SU-DHL-6 (cell line): ENCODE results near the gene ARID5A.

Source experiments
- EZH2phosphoT487 ChIP-seq: fragments of 200-600 bp; sonication (generic), shearing (Covaris generic); conservative IDR thresholded peaks from 2 replicates; pipeline ENCODE4 v1.6.1; 2018; ENCODE audit warnings: mild to moderate bottlenecking, antibody characterized with exemption, low read length, moderate library complexity, mixed read lengths
- TF ChIP-seq, protein P1 (sequence below): fragments of 200-600 bp; sonication (generic); IDR thresholded peaks from one replicate; pipeline ENCODE4 v1.5.1; 2017; ENCODE audit warnings: antibody characterized with exemption, mild to moderate bottlenecking, low read length, moderate library complexity; ENCODE audit not compliant: insufficient read depth, poor library complexity, severe bottlenecking

DNA sequence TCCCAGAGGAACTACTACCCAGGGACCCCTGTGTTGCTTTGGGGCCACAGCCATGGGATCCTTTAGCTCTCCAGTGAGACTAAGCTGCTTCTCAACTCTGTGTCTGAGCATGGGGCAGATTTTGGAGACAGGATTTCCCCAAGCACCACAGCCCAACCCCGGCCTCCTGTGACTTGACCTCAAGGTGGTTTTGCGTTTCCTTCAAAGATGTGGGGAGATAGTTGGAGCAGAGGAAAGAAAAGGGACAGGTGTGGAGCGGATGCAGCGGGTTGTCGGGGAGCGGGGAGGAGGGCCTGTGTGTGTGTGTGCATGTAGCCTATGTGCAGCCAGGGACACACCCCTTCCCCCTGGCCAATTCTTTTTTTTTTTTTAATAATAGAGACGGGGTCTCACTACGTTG, 10.2 kb downstream of the ARID5A start:
- TF ChIP-seq, protein P1, sequence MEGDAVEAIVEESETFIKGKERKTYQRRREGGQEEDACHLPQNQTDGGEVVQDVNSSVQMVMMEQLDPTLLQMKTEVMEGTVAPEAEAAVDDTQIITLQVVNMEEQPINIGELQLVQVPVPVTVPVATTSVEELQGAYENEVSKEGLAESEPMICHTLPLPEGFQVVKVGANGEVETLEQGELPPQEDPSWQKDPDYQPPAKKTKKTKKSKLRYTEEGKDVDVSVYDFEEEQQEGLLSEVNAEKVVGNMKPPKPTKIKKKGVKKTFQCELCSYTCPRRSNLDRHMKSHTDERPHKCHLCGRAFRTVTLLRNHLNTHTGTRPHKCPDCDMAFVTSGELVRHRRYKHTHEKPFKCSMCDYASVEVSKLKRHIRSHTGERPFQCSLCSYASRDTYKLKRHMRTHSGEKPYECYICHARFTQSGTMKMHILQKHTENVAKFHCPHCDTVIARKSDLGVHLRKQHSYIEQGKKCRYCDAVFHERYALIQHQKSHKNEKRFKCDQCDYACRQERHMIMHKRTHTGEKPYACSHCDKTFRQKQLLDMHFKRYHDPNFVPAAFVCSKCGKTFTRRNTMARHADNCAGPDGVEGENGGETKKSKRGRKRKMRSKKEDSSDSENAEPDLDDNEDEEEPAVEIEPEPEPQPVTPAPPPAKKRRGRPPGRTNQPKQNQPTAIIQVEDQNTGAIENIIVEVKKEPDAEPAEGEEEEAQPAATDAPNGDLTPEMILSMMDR: no peak
- no peak for TF ChIP-seq EZH2phosphoT487
